H9 (cell line): ENCODE results near the gene GATA3. TPM values are rescaled to one million over a fixed set of nuclear protein-coding genes. Genes with fewer than 3 reads are reported as not detected.

Experiments used
- DNase-seq: peaks from one replicate; pipeline ENCODE4 v3.0.0-alpha.2; 2017
- H2AFZ ChIP-seq: one replicate; pipeline ENCODE4 v1.6.1; 2013; ENCODE audit warnings: mild to moderate bottlenecking, low read length, control low read depth, moderate library complexity
- H2AK5ac ChIP-seq: 2 replicates; pipeline ENCODE4 v1.6.1; 2013; ENCODE audit warnings: low read length, control low read depth, mixed read lengths; ENCODE audit not compliant: insufficient read length
- H2BK120ac ChIP-seq: one replicate; pipeline ENCODE4 v1.6.1; 2013; ENCODE audit warnings: low read depth, mild to moderate bottlenecking, low read length, control low read depth, inconsistent platforms; ENCODE audit not compliant: poor library complexity, severe bottlenecking
- H2BK12ac ChIP-seq: 2 replicates; pipeline ENCODE4 v1.6.1; 2013; ENCODE audit warnings: low read length, control low read depth, mixed read lengths, low read depth; ENCODE audit not compliant: insufficient read length
- H2BK15ac ChIP-seq: 2 replicates; pipeline ENCODE4 v1.6.1; 2013; ENCODE audit warnings: low read depth, low read length, control low read depth
- H2BK20ac ChIP-seq: one replicate; pipeline ENCODE4 v1.6.1; 2013; ENCODE audit warnings: low read depth, mild to moderate bottlenecking, low read length, control low read depth, inconsistent platforms; ENCODE audit not compliant: poor library complexity, severe bottlenecking
- H2BK5ac ChIP-seq: 2 replicates; pipeline ENCODE4 v1.6.1; 2013; ENCODE audit warnings: low read length, control low read depth, mixed read lengths; ENCODE audit not compliant: insufficient read length
- H3K14ac ChIP-seq: 2 replicates; pipeline ENCODE4 v1.6.1; 2013; ENCODE audit warnings: low read length, control low read depth; ENCODE audit not compliant: insufficient read depth
- H3K18ac ChIP-seq: 2 replicates; pipeline ENCODE4 v1.6.1; 2013; ENCODE audit warnings: low read depth, mild to moderate bottlenecking, mixed read lengths, low read length, control low read depth; ENCODE audit not compliant: insufficient read length
- H3K23ac ChIP-seq: 2 replicates; pipeline ENCODE4 v1.6.1; 2013; ENCODE audit warnings: low read length, control low read depth, mixed read lengths, low read depth; ENCODE audit not compliant: insufficient read length
- H3K23me2 ChIP-seq: 2 replicates; pipeline ENCODE4 v1.6.1; 2013; ENCODE audit warnings: low read depth, mild to moderate bottlenecking, mixed read lengths, low read length, control low read depth; ENCODE audit not compliant: insufficient read length, poor library complexity, severe bottlenecking
- H3K27ac ChIP-seq: 2 replicates; pipeline ENCODE4 v1.5.1; 2013; ENCODE audit warnings: low read length, control low read depth, mixed read lengths, low read depth; ENCODE audit not compliant: insufficient read length
- H3K27me3 ChIP-seq: 2 replicates; pipeline ENCODE4 v1.6.1; 2013; ENCODE audit warnings: low read length, control low read depth, inconsistent platforms; ENCODE audit not compliant: insufficient read depth
- H3K4ac ChIP-seq: 2 replicates; pipeline ENCODE4 v1.6.1; 2013; ENCODE audit warnings: low read depth, mild to moderate bottlenecking, control low read depth, inconsistent platforms, low read length, moderate library complexity
- H3K4me1 ChIP-seq: 2 replicates; pipeline ENCODE4 v1.6.1; 2013; ENCODE audit warnings: low read length, control low read depth, inconsistent platforms; ENCODE audit not compliant: insufficient read depth
- H3K4me2 ChIP-seq: 2 replicates; pipeline ENCODE4 v1.6.1; 2013; ENCODE audit warnings: low read length, control low read depth, mixed read lengths; ENCODE audit not compliant: insufficient read length, insufficient read depth
- H3K56ac ChIP-seq: 2 replicates; pipeline ENCODE4 v1.6.1; 2013; ENCODE audit warnings: low read depth, mild to moderate bottlenecking, mixed read lengths, low read length, control low read depth; ENCODE audit not compliant: insufficient read length
- H3K79me1 ChIP-seq: 2 replicates; pipeline ENCODE4 v1.6.1; 2013; ENCODE audit warnings: low read depth, mild to moderate bottlenecking, moderate library complexity, low read length, control low read depth, inconsistent platforms; ENCODE audit not compliant: insufficient read depth, poor library complexity, severe bottlenecking
- H3K79me2 ChIP-seq: 2 replicates; pipeline ENCODE4 v1.6.1; 2013; ENCODE audit warnings: low read length, control low read depth, inconsistent platforms; ENCODE audit not compliant: insufficient read depth
- H3K9ac ChIP-seq: 2 replicates; pipeline ENCODE4 v1.6.1; 2013; ENCODE audit warnings: low read length, control low read depth, mixed read lengths; ENCODE audit not compliant: insufficient read length; ENCODE audit errors: extremely low read depth
- H3K9me3 ChIP-seq: one replicate; pipeline ENCODE4 v1.6.1; 2013; ENCODE audit warnings: low read depth, low read length, inconsistent platforms; ENCODE audit not compliant: control insufficient read depth
- H3T11ph ChIP-seq: one replicate; pipeline ENCODE4 v1.6.1; 2013; ENCODE audit warnings: mild to moderate bottlenecking, low read length, control low read depth, inconsistent platforms
- H4K20me1 ChIP-seq: one replicate; pipeline ENCODE4 v1.6.1; 2013; ENCODE audit not compliant: control insufficient read depth, insufficient read length, insufficient read depth
- H4K5ac ChIP-seq: 2 replicates; pipeline ENCODE4 v1.6.1; 2013; ENCODE audit warnings: low read depth, mild to moderate bottlenecking, mixed read lengths, low read length, control low read depth; ENCODE audit not compliant: insufficient read length
- H4K8ac ChIP-seq: replicated peaks from 2 replicates; pipeline ENCODE4 v1.6.1; 2013; ENCODE audit warnings: low read length, control low read depth, mixed read lengths, low read depth; ENCODE audit not compliant: insufficient read length
- H4K91ac ChIP-seq: 2 replicates; pipeline ENCODE4 v1.6.1; 2013; ENCODE audit warnings: low read depth, mild to moderate bottlenecking, moderate library complexity, mixed read lengths, low read length, control low read depth; ENCODE audit not compliant: insufficient read length
- H3K27ac Mint-ChIP-seq, 3 experiments: 2 replicates in 2 of 3; 3 replicates in 1 of 3; pipeline ENCODE4 v1.8.0; 2020 to 2021; ENCODE audit warnings: mixed read lengths in 3 of 3, mild to moderate bottlenecking in 1 of 3, moderate library complexity in 1 of 3
- H3K27me3 Mint-ChIP-seq: 2 replicates; pipeline ENCODE4 v1.8.0; 2021; ENCODE audit warnings: low read depth, mild to moderate bottlenecking, moderate library complexity, mixed read lengths
- H3K36me3 Mint-ChIP-seq, 3 experiments: 2 replicates in 2 of 3; 3 replicates in 1 of 3; pipeline ENCODE4 v1.8.0; 2020 to 2021; ENCODE audit warnings: low read depth in 3 of 3, mixed read lengths in 3 of 3; ENCODE audit not compliant: insufficient read depth in 1 of 3
- H3K4me1 Mint-ChIP-seq, 2 experiments: 2 replicates each; pipeline ENCODE4 v1.8.0; 2020; ENCODE audit warnings: mixed read lengths in 2 of 2
- H3K4me3 Mint-ChIP-seq, 2 experiments: 2 replicates in 1 of 2; 3 replicates in 1 of 2; pipeline ENCODE4 v1.8.0; 2020 to 2021; ENCODE audit warnings: mild to moderate bottlenecking in 2 of 2, mixed read lengths in 2 of 2, moderate library complexity in 1 of 2
- H3K9me3 Mint-ChIP-seq, 2 experiments: 2 replicates in 1 of 2; 3 replicates in 1 of 2; pipeline ENCODE4 v1.8.0; 2020; ENCODE audit warnings: mild to moderate bottlenecking in 2 of 2, mixed read lengths in 2 of 2, moderate library complexity in 1 of 2
- CTCF ChIP-seq: fragments of 200-600 bp; sonication (generic); conservative IDR thresholded peaks from 3 replicates; pipeline ENCODE4 v1.8.0; 2021; ENCODE audit warnings: antibody characterized with exemption, mild to moderate bottlenecking
- WGBS: extraction: QIAGEN DNeasy Blood & Tissue Kit; methylation state at CpG from one replicate; pipeline ENCODE4 v1.1.7; 2013; ENCODE audit warnings: missing lambda C conversion rate, low lambda C conversion rate, mixed read lengths; ENCODE audit not compliant: insufficient read length; ENCODE audit errors: extremely low coverage; 5-methylcytosine and 5-hydroxymethylcytosine counted together
- total RNA-seq: library from RNA; stranded (reverse); gene quantifications from 2 replicates; pipeline ENCODE4 v1.2.1, GENCODE V29; 2021

The GATA3 gene
- total RNA-seq, 1 experiment from 2014 or later = 0.31 TPM

- peak overlapping the region; percentile 45 to 74 for H3K4me3 Mint-ChIP-seq
- no peak overlapping the region for H2AFZ ChIP-seq
- no peak overlapping the region; the same call in 1 of the 2 replicates for H3K14ac ChIP-seq
- no peak overlapping the region for H4K5ac ChIP-seq
- H3K23me2 ChIP-seq = peaks cover 18% of the 10 kb centered on the region
- WGBS = no CpG with 5 or more reads among the region's 13 CpGs
- H4K8ac ChIP-seq = no peak overlapping the region
- H2BK120ac ChIP-seq = no peak overlapping the region
- H2BK12ac ChIP-seq = no peak overlapping the region
- H3K27ac Mint-ChIP-seq = 0 out of 7 replicates have a peak overlapping the region, but pooled peaks of 1 of the 3 experiments have one; percentile 25
- H3K4me1 ChIP-seq = peaks cover 10% of the 10 kb centered on the region; the same call in 1 of the 2 replicates
- peaks cover 66 to 70% of the 10 kb centered on the region in 2 experiments for H3K4me1 Mint-ChIP-seq
- H3K23ac ChIP-seq = no peak overlapping the region
- peak overlapping the region; percentile 84 for H3K4me2 ChIP-seq
- H2BK20ac ChIP-seq = no peak overlapping the region
- no peaks in the 10 kb centered on the region; a peak in 2 of 7 replicates for H3K36me3 Mint-ChIP-seq
- H3T11ph ChIP-seq = no peak overlapping the region
- no peaks in the 10 kb centered on the region for H3K79me1 ChIP-seq
- no peak overlapping the region for H3K4ac ChIP-seq
- H3K27me3 ChIP-seq = peaks cover 45% of the 10 kb centered on the region
- no peak overlapping the region for H4K91ac ChIP-seq
- H3K18ac ChIP-seq = no peak overlapping the region
- no peak overlapping the region for H3K27ac ChIP-seq
- no peaks in the 10 kb centered on the region for H4K20me1 ChIP-seq
- H3K79me2 ChIP-seq = no peaks in the 10 kb centered on the region
- no peak overlapping the region for H3K9ac ChIP-seq
- peak; percentile 29 for DNase-seq
- no peak overlapping the region for H2BK5ac ChIP-seq
- H3K9me3 Mint-ChIP-seq = no peaks in the 10 kb centered on the region; a peak in 1 of 5 replicates
- H3K27me3 Mint-ChIP-seq = peaks cover 89% of the 10 kb centered on the region
- no peak overlapping the region for H2AK5ac ChIP-seq
- no peak for TF ChIP-seq CTCF
- no peaks in the 10 kb centered on the region for H3K9me3 ChIP-seq
- no peak overlapping the region for H3K56ac ChIP-seq
- no peak overlapping the region for H2BK15ac ChIP-seq
Observed at GRCh38 chr10:8063935-8064334, 9.4 kb downstream of the GATA3 start.
